ENCODE results near the gene METTL25B.

Gene METTL25B

DNA sequence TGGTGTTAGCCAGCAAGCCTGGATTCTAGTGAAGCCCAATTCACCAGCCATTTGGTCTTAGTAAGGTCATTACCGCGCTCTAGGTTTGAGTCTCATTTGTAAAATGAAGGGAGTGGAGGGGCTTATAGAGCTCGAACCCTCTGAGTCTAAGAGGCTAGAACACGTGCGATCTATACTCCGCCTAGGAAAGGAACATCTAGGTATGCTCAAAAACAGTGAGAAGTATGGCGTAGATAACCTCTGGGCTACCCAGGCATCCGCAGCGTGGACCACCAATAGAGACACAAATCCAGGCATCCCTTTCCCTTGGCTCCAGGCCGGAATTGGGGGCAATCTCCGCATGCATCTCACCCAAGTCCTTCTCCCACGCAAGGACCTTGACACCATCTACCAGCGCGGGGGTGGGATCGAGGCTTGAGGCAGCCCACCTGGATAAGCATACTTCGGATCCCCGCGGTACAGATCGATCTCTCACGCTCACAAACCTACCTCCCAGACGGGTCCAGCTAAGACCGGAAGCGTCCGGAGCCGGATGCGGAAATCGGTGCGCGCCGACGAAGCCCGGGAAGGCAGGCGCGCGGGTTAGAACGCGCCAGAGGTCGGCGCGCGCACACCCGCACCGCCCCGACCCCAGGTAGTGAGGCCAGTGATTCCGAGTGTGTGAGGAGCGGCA is at the start of gene METTL25B:
Gene METTL25B, plus strand, starts transcription at position 544 of the 673 bp plus-strand sequence. CDS start 636 bp downstream, outside the sequence.
- TF ChIP-seq, protein P1, sequence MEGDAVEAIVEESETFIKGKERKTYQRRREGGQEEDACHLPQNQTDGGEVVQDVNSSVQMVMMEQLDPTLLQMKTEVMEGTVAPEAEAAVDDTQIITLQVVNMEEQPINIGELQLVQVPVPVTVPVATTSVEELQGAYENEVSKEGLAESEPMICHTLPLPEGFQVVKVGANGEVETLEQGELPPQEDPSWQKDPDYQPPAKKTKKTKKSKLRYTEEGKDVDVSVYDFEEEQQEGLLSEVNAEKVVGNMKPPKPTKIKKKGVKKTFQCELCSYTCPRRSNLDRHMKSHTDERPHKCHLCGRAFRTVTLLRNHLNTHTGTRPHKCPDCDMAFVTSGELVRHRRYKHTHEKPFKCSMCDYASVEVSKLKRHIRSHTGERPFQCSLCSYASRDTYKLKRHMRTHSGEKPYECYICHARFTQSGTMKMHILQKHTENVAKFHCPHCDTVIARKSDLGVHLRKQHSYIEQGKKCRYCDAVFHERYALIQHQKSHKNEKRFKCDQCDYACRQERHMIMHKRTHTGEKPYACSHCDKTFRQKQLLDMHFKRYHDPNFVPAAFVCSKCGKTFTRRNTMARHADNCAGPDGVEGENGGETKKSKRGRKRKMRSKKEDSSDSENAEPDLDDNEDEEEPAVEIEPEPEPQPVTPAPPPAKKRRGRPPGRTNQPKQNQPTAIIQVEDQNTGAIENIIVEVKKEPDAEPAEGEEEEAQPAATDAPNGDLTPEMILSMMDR (IDR thresholded peaks at IDR 0.05; ENCODE audit: insufficient read depth, low read length, poor library complexity, severe bottlenecking) = no peak
- TF ChIP-seq EZH2phosphoT487 (conservative IDR thresholded peaks at IDR 0.05; ENCODE audit: low read length) = no peak
- Histone ChIP-seq H3K9me2 (replicated peaks; ENCODE audit: insufficient read depth, low read length) (no peaks in the 10 kb centered on the region), H3K9ac (ENCODE audit: low read length) (peak within 1 kb of the TSS; percentile 94), H3K4me3 (ENCODE audit: insufficient read depth, low read length, poor library complexity, severe bottlenecking) (peak within 1 kb of the TSS; percentile 90), H3K36me3 (ENCODE audit: low read length) (peaks cover 21% of the 10 kb centered on the region), H3F3A (ENCODE audit: insufficient read depth) (peaks cover 17% of the 10 kb centered on the region), H4K20me1 (ENCODE audit: low read depth, low read length) (peaks cover 22% of the 10 kb centered on the region), H2AFZ (ENCODE audit: low read depth, low read length, severe bottlenecking) (peak within 1 kb of the TSS; percentile 32), H3K27me3 (ENCODE audit: low read length) (no peaks in the 10 kb centered on the region), H3K27ac (ENCODE audit: low read depth, low read length) (peak within 1 kb of the TSS; percentile 74), H3K79me2 (ENCODE audit: insufficient read depth, low read length) (peaks cover 63% of the 10 kb centered on the region), H3K4me2 (ENCODE audit: low read depth, low read length, poor library complexity, severe bottlenecking) (peak within 1 kb of the TSS; percentile 94), H3K9me3 (ENCODE audit: insufficient read depth, low read length) (no peaks in the 10 kb centered on the region)

GRCh38 chr1:156680056-156680455 is 48.2 kb upstream of the METTL25B start:
- no peaks in the 10 kb centered on the region for H3F3A ChIP-seq (ENCODE audit: insufficient read depth)
- no peaks in the 10 kb centered on the region for H3K79me2 ChIP-seq (ENCODE audit: insufficient read depth, low read length)
- H3K27me3 ChIP-seq (ENCODE audit: low read length) = no peaks in the 10 kb centered on the region
- no peaks in the 10 kb centered on the region for H3K9me2 ChIP-seq (replicated peaks; ENCODE audit: insufficient read depth, low read length)
- H3K4me3 ChIP-seq (ENCODE audit: insufficient read depth, low read length, poor library complexity, severe bottlenecking) = no peak overlapping the region
- no peak overlapping the region for H3K9ac ChIP-seq (ENCODE audit: low read length)
- H4K20me1 ChIP-seq (ENCODE audit: low read depth, low read length) = no peaks in the 10 kb centered on the region
- no peaks in the 10 kb centered on the region for H3K36me3 ChIP-seq (ENCODE audit: low read length)
- H3K9me3 ChIP-seq (ENCODE audit: insufficient read depth, low read length) = no peaks in the 10 kb centered on the region
- no peak overlapping the region for H2AFZ ChIP-seq (ENCODE audit: low read depth, low read length, severe bottlenecking)
- TF ChIP-seq, protein P1 (IDR thresholded peaks at IDR 0.05; ENCODE audit: insufficient read depth, low read length, poor library complexity, severe bottlenecking) = no peak
- no peak for TF ChIP-seq EZH2phosphoT487 (conservative IDR thresholded peaks at IDR 0.05; ENCODE audit: low read length)
- H3K4me2 ChIP-seq (ENCODE audit: low read depth, low read length, poor library complexity, severe bottlenecking) = no peak overlapping the region
- no peak overlapping the region for H3K27ac ChIP-seq (ENCODE audit: low read depth, low read length)

DNA sequence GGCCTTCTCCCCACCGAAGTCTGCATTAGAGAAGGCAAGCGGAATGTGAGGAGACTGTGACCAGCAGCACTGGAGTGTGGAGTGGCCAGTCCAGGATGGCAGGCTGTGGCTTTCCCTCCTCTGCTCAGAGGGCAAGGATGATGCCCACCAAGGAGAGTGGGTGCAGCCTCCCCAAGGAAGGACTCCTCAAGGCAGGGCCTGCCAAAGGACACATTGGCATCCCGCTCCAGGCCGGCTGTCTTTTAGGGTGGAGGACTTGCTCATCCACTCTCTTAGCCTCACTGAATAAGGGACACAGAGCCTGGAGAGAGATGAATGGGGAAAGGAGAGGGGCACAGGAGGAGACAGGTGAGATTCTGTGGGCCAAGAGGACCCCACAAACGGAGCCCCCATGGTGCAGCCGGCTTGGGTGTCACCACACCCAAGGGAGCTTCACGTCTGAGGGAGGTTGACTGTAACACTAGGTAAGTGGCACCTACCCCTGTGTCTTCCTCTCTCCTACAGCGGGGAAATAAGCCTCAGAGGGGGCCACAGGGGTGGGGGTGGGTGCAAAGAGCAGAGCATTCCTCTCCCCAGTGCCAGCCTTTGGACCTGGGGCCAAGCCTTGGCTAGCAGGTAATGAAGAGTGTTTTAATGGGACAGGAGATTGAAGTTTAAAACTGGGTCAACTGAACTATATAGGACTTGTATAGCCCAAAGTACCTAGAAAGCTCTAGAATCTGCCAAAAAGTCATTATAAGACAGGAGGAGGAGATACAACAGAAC is 46.9 kb upstream of the METTL25B start:
- no peak overlapping the region for H3K4me3 ChIP-seq (ENCODE audit: insufficient read depth, low read length, poor library complexity, severe bottlenecking)
- H3K36me3 ChIP-seq (ENCODE audit: low read length) = no peaks in the 10 kb centered on the region
- TF ChIP-seq, protein P1 (IDR thresholded peaks at IDR 0.05; ENCODE audit: insufficient read depth, low read length, poor library complexity, severe bottlenecking) = no peak
- TF ChIP-seq EZH2phosphoT487 (conservative IDR thresholded peaks at IDR 0.05; ENCODE audit: low read length) = no peak
- H3K9ac ChIP-seq (ENCODE audit: low read length) = no peak overlapping the region
- no peaks in the 10 kb centered on the region for H3K9me2 ChIP-seq (replicated peaks; ENCODE audit: insufficient read depth, low read length)
- H4K20me1 ChIP-seq (ENCODE audit: low read depth, low read length) = no peaks in the 10 kb centered on the region
- H3K27me3 ChIP-seq (ENCODE audit: low read length) = no peaks in the 10 kb centered on the region
- no peaks in the 10 kb centered on the region for H3F3A ChIP-seq (ENCODE audit: insufficient read depth)
- H3K79me2 ChIP-seq (ENCODE audit: insufficient read depth, low read length) = no peaks in the 10 kb centered on the region
- no peaks in the 10 kb centered on the region for H3K9me3 ChIP-seq (ENCODE audit: insufficient read depth, low read length)
- no peak overlapping the region for H3K27ac ChIP-seq (ENCODE audit: low read depth, low read length)
- no peak overlapping the region for H3K4me2 ChIP-seq (ENCODE audit: low read depth, low read length, poor library complexity, severe bottlenecking)
- no peak overlapping the region for H2AFZ ChIP-seq (ENCODE audit: low read depth, low read length, severe bottlenecking)

Data from SU-DHL-6 (cell line).